CD14-positive monocyte (primary cell): ENCODE data around the gene TOMM20. TPM values are rescaled to one million over a fixed set of nuclear protein-coding genes. Genes with fewer than 3 reads are reported as not detected.
"Not testable (repeated sequence)": the region's sequence is repeated elsewhere in the genome, so short reads cannot be mapped to it uniquely, and the experiment has no call there.

Experiments
- DNase-seq, 3 donors: peaks; one replicate each; pipeline ENCODE4 v3.0.0-alpha.2; 2011 to 2022
- H2AFZ ChIP-seq: 2 replicates; pipeline ENCODE4 v1.6.0; 2012; ENCODE audit warnings: mild to moderate bottlenecking, low read depth, low read length, inconsistent platforms; ENCODE audit not compliant: insufficient read depth, poor library complexity, severe bottlenecking
- H3K27ac ChIP-seq, 2 donors: 1 replicate in 1 of 2; 2 replicates in 1 of 2; pipeline ENCODE4 v1.5.1; 2012 to 2013; ENCODE audit warnings: low read length in 2 of 2, control low read depth in 1 of 2, inconsistent platforms in 1 of 2, low read depth in 1 of 2, mild to moderate bottlenecking in 1 of 2
- H3K27me3 ChIP-seq, 2 donors: one replicate each; pipeline versions ENCODE4 v1.6.0 to v1.6.1; 2011 to 2013; ENCODE audit warnings: low read length in 2 of 2; ENCODE audit not compliant: control insufficient read depth in 2 of 2, insufficient read depth in 2 of 2
- H3K36me3 ChIP-seq, 2 donors: replicated peaks in 1 of 2; 1 replicate in 1 of 2; 2 replicates in 1 of 2; pipeline versions ENCODE4 v1.5.1 to v1.6.1; 2012 to 2013; ENCODE audit warnings: low read length in 2 of 2, control low read depth in 1 of 2, inconsistent platforms in 1 of 2, mild to moderate bottlenecking in 1 of 2; ENCODE audit not compliant: insufficient read depth in 2 of 2, control insufficient read depth in 1 of 2
- H3K4me1 ChIP-seq, 2 donors: 1 replicate in 1 of 2; 2 replicates in 1 of 2; pipeline versions ENCODE4 v1.5.1 to v1.6.1; 2012 to 2013; ENCODE audit warnings: low read length in 2 of 2, control low read depth in 1 of 2, inconsistent platforms in 1 of 2, mild to moderate bottlenecking in 1 of 2, moderate library complexity in 1 of 2; ENCODE audit not compliant: insufficient read depth in 2 of 2, control insufficient read depth in 1 of 2
- H3K4me2 ChIP-seq: replicated peaks from 2 replicates; pipeline ENCODE3; 2012; ENCODE audit warnings: low read length, moderate library complexity, mild to moderate bottlenecking; ENCODE audit not compliant: poor library complexity, severe bottlenecking; ENCODE audit errors: extremely low read depth
- H3K4me3 ChIP-seq, 3 experiments: fragments of 200-600 bp in 1 of 3; sonication (generic) in 1 of 3; replicated peaks in 1 of 3; 1 replicate in 2 of 3; 2 replicates in 1 of 3; pipeline ENCODE4 v1.5.1; 2011 to 2013; ENCODE audit warnings: low read length in 3 of 3, mild to moderate bottlenecking in 3 of 3, control low read depth in 2 of 3, low read depth in 2 of 3, inconsistent platforms in 1 of 3, moderate library complexity in 1 of 3
- H3K79me2 ChIP-seq: 2 replicates; pipeline ENCODE4 v1.6.0; 2012; ENCODE audit warnings: mild to moderate bottlenecking, control low read depth, inconsistent platforms, low read length, moderate library complexity; ENCODE audit not compliant: insufficient read depth
- H3K9ac ChIP-seq: 2 replicates; pipeline ENCODE4 v1.6.0; 2017; ENCODE audit warnings: low read length, mild to moderate bottlenecking; ENCODE audit not compliant: insufficient read depth, poor library complexity, severe bottlenecking
- H3K9me3 ChIP-seq, 2 donors: replicated peaks in 1 of 2; 1 replicate in 1 of 2; 2 replicates in 1 of 2; pipeline versions ENCODE4 v1.5.1 to v1.6.1; 2012 to 2013; ENCODE audit warnings: low read length in 2 of 2, control low read depth in 1 of 2; ENCODE audit not compliant: control insufficient read depth in 1 of 2, insufficient read depth in 1 of 2
- H4K20me1 ChIP-seq: 2 replicates; pipeline ENCODE4 v1.6.0; 2012; ENCODE audit warnings: mild to moderate bottlenecking, low read length, control low read depth, moderate library complexity; ENCODE audit not compliant: insufficient read depth
- H3K27ac Mint-ChIP-seq, 7 donors: one replicate each; pipeline ENCODE4 v1.8.0; 2020; ENCODE audit warnings: mild to moderate bottlenecking in 7 of 7, mixed read lengths in 7 of 7, moderate library complexity in 6 of 7, inconsistent platforms in 2 of 7
- H3K27me3 Mint-ChIP-seq, 3 donors: one replicate each; pipeline ENCODE4 v1.8.0; 2021 to 2022; ENCODE audit warnings: low read depth in 3 of 3, mild to moderate bottlenecking in 3 of 3, mixed read lengths in 3 of 3, moderate library complexity in 3 of 3, inconsistent platforms in 1 of 3
- H3K36me3 Mint-ChIP-seq, 2 donors: one replicate each; pipeline ENCODE4 v1.8.0; 2020; ENCODE audit warnings: mixed read lengths in 2 of 2, inconsistent platforms in 1 of 2, mild to moderate bottlenecking in 1 of 2
- H3K4me1 Mint-ChIP-seq: one replicate; pipeline ENCODE4 v1.8.0; 2020; ENCODE audit warnings: mild to moderate bottlenecking, mixed read lengths
- H3K4me3 Mint-ChIP-seq, 2 donors: one replicate each; pipeline ENCODE4 v1.8.0; 2020; ENCODE audit warnings: mild to moderate bottlenecking in 2 of 2, mixed read lengths in 2 of 2, moderate library complexity in 1 of 2
- H3K9me3 Mint-ChIP-seq, 7 donors: one replicate each; pipeline ENCODE4 v1.8.0; 2020 to 2022; ENCODE audit warnings: mixed read lengths in 7 of 7, mild to moderate bottlenecking in 6 of 7, moderate library complexity in 6 of 7, inconsistent platforms in 2 of 7
- CTCF ChIP-seq: fragments of 200-600 bp; IDR thresholded peaks from one replicate; pipeline ENCODE4 v1.8.0; 2022; ENCODE audit warnings: antibody characterized with exemption, mild to moderate bottlenecking
- WGBS: methylation state at CpG from one replicate; pipeline ENCODE4 v1.1.5; 2013; ENCODE audit warnings: missing lambda C conversion rate; ENCODE audit not compliant: insufficient coverage; 5-methylcytosine and 5-hydroxymethylcytosine counted together
- intact Hi-C, 2 donors: fragments of 100-400 bp; cut with micrococcal nuclease; formaldehyde crosslinking; loops; one replicate each; pipeline versions ENCODE4 v1.15.0 to v1.15.1; 2023
- polyA plus RNA-seq, 3 donors: library from polyadenylated mRNA; depleted of rRNA in 1 of 3; unstranded in 2 of 3; stranded (reverse) in 1 of 3; fragments of 300-500 nt in 2 of 3; fragments of >200 nt in 1 of 3; fragmentation: Illumina TruSeq in 2 of 3; gene quantifications; 1 replicate in 2 of 3; 2 replicates in 1 of 3; pipeline ENCODE4 v1.2.3, GENCODE V29; 2012 to 2021

TOMM20 gene
- polyA plus RNA-seq, 3 donors: 26.5 to 34.8 (median 31.5) TPM

- TF ChIP-seq CTCF: no peak
- peak in 1 of 3 donors; percentile 25 for DNase-seq
- Mint-ChIP-seq H3K9me3 (peaks cover 0 to 5% (median 0%) of the 10 kb centered on the region in 7 donors), H3K4me1 (peaks cover 12% of the 10 kb centered on the region), H3K27me3 (no peaks in the 10 kb centered on the region), H3K27ac (peak overlapping the region; percentile 97 to 99 (median 99)), H3K36me3 (peaks cover 4 to 17% of the 10 kb centered on the region in 2 donors), H3K4me3 (peak overlapping the region; percentile 99 to 100)
- no peaks in the 10 kb centered on the region for H3K9me3 ChIP-seq
- H3K36me3 ChIP-seq: peaks cover 29 to 32% of the 10 kb centered on the region in 2 donors
- peak overlapping the region; percentile 84 for H3K9ac ChIP-seq
- H3K27ac ChIP-seq: peak overlapping the region; percentile 94 to 96
- peaks cover 7% of the 10 kb centered on the region for H4K20me1 ChIP-seq
- peak overlapping the region; percentile 85 for H2AFZ ChIP-seq
- H3K4me1 ChIP-seq: peaks cover 14 to 23% of the 10 kb centered on the region in 2 donors
- 0% methylated on average over 8 of the region's 14 CpGs for WGBS
- H3K27me3 ChIP-seq: no peaks in the 10 kb centered on the region
- peak overlapping the region; percentile 86 for H3K4me2 ChIP-seq
- H3K4me3 ChIP-seq: peak overlapping the region; percentile 75 to 97 (median 95)
- intact Hi-C loops: loop anchor here (5.0 kb wide), 2 partner anchors 33 to 167 kb away; partner anchors contain the start of genes ARID4B (in 1 of the 2), GGPS1 (in 1 of the 2) and TOMM20 (in 1 of the 2)
- H3K79me2 ChIP-seq: peaks cover 47% of the 10 kb centered on the region
Measured at GRCh38 chr1:235160383-235160956, 31.8 kb upstream of the TOMM20 start.

- H3K9ac ChIP-seq: peak overlapping the region; percentile 84
- Mint-ChIP-seq H3K4me3 (peak overlapping the region; percentile 99 to 100), H3K36me3 (peaks cover 6 to 19% of the 10 kb centered on the region in 2 donors), H3K4me1 (peaks cover 12% of the 10 kb centered on the region), H3K27ac (peak overlapping the region; percentile 53 to 99 (median 97))
- not testable (repeated sequence) for H3K9me3 Mint-ChIP-seq, H4K20me1 ChIP-seq, H3K9me3 ChIP-seq, H3K27me3 Mint-ChIP-seq, H3K27me3 ChIP-seq, DNase-seq
- H3K27ac ChIP-seq: peak overlapping the region in 1 of 2 donors; percentile 94
- peaks cover 29 to 37% of the 10 kb centered on the region in 2 donors for H3K36me3 ChIP-seq
- peak overlapping the region; percentile 86 for H3K4me2 ChIP-seq
- peaks cover 14 to 23% of the 10 kb centered on the region in 2 donors for H3K4me1 ChIP-seq
- peaks cover 47% of the 10 kb centered on the region for H3K79me2 ChIP-seq
- peak overlapping the region; percentile 85 for H2AFZ ChIP-seq
- H3K4me3 ChIP-seq: peak overlapping the region in 2 of 3 experiments; percentile 75 to 95
- intact Hi-C loops: loop anchor here (5.0 kb wide), 2 partner anchors 33 to 167 kb away; partner anchors contain the start of genes ARID4B (in 1 of the 2), GGPS1 (in 1 of the 2) and TOMM20 (in 1 of the 2)
- WGBS: 96% methylated on average over 3 of the region's 9 CpGs
Measured at GRCh38 chr1:235159930-235160329, 31.3 kb upstream of the TOMM20 start.

GRCh38 chr1:235159284-235159683 is 30.6 kb upstream of the TOMM20 start:
- H3K4me2 ChIP-seq, H3K4me3 ChIP-seq, H4K20me1 ChIP-seq, H3K27me3 ChIP-seq, H3K4me3 Mint-ChIP-seq, DNase-seq, H3K9ac ChIP-seq, H3K27ac ChIP-seq, H2AFZ ChIP-seq, H3K27me3 Mint-ChIP-seq, intact Hi-C loops, H3K9me3 ChIP-seq, H3K9me3 Mint-ChIP-seq: not testable (repeated sequence)
- WGBS: 83% methylated on average over 8 of the region's 9 CpGs
- peak overlapping the region in 1 of 7 donors; percentile 28 for H3K27ac Mint-ChIP-seq
- H3K36me3 Mint-ChIP-seq: peaks cover 13 to 26% of the 10 kb centered on the region in 2 donors
- Histone ChIP-seq H3K79me2 (peaks cover 47% of the 10 kb centered on the region), H3K36me3 (peaks cover 35 to 43% of the 10 kb centered on the region in 2 donors), H3K4me1 (peaks cover 14 to 23% of the 10 kb centered on the region in 2 donors)
- peaks cover 12% of the 10 kb centered on the region for H3K4me1 Mint-ChIP-seq
